A549 (cell line): ENCODE measurements around the gene SUCNR1. TPM values are rescaled to one million over a fixed set of nuclear protein-coding genes. Genes with fewer than 3 reads are reported as not detected.

Source experiments
- ATAC-seq, 2 experiments: fragments of 200-7000 bp in 1 of 2; fragments of >200 bp in 1 of 2; cut with Nextera tagmentation in 1 of 2; cut with Tn5 transposase in 1 of 2; 3 replicates each; pipeline versions ENCODE4 v1.8.0 to v1.9.1; 2018 to 2020; ENCODE audit warnings: mild to moderate bottlenecking in 1 of 2, moderate library complexity in 1 of 2
- CTCF ChIA-PET: fragments of 300-600 bp; sonication (Branson Sonifier 250); formaldehyde crosslinking; extraction: SDS; loops from one replicate; lab custom pipeline; 2021; ENCODE audit warnings: antibody characterized with exemption, inconsistent platforms; lab: Yijun Ruan, JAX
- POLR2A ChIA-PET: fragments of 350-600 bp; formaldehyde crosslinking; extraction: SDS; loops from one replicate; lab custom pipeline; 2021; ENCODE audit warnings: antibody characterized with exemption, inconsistent platforms; lab: Yijun Ruan, JAX
- DNase-seq, 2 experiments: peaks; one replicate each; pipeline versions ENCODE4 v3.0.0 to v3.0.0-alpha.2; 2011 to 2016; ENCODE audit warnings: low read depth in 1 of 2, low spot score in 1 of 2
- FAIRE-seq: peaks from 2 replicates; lab custom pipeline; 2011; peaks lifted over from hg19 to GRCh38; lab: Jason Lieb, UNC
- H3K27ac ChIP-seq, 2 experiments: fragments of >200 bp; sonication (Bioruptor Twin); formaldehyde crosslinking; 3 replicates each; pipeline ENCODE4 v1.5.1; 2016 to 2017
- H3K4me1 ChIP-seq: fragments of >200 bp; sonication (Bioruptor Twin); formaldehyde crosslinking; 3 replicates; pipeline ENCODE4 v1.6.1; 2016
- H3K4me2 ChIP-seq: fragments of >200 bp; sonication (Bioruptor Twin); formaldehyde crosslinking; 3 replicates; pipeline ENCODE4 v1.6.1; 2016
- H3K4me3 ChIP-seq: fragments of >200 bp; sonication (Bioruptor Twin); formaldehyde crosslinking; 3 replicates; pipeline ENCODE4 v1.5.1; 2016
- H3K9me3 ChIP-seq: fragments of >200 bp; sonication (Bioruptor Twin); formaldehyde crosslinking; 3 replicates; pipeline ENCODE4 v1.6.1; 2016
- BHLHE40 ChIP-seq: IDR thresholded peaks from 2 replicates; pipeline ENCODE4 v1.6.1; 2012; ENCODE audit warnings: low read depth, low read length, inconsistent platforms
- CBX8 ChIP-seq: fragments of 200-600 bp; sonication (generic); IDR thresholded peaks from 2 replicates; pipeline ENCODE4 v1.6.1; 2016
- CHD2 ChIP-seq: fragments of 150-350 bp; IDR thresholded peaks from 2 replicates; pipeline ENCODE4 v1.6.1; 2014; ENCODE audit warnings: low read length; ENCODE audit not compliant: partially characterized antibody
- EP300 ChIP-seq, 2 experiments: fragments of >200 bp; sonication (Bioruptor Twin); formaldehyde crosslinking; IDR thresholded peaks; 2 replicates in 1 of 2; 3 replicates in 1 of 2; pipeline ENCODE4 v1.6.1; 2016 to 2017
- FOSB ChIP-seq: fragments of 250-450 bp; sonication (Bioruptor Pico); IDR thresholded peaks from 2 replicates; pipeline ENCODE4 v1.5.0; 2020; ENCODE audit warnings: mild to moderate bottlenecking, moderate library complexity
- FOSL2 ChIP-seq, 2 experiments: fragments of 450-650 bp in 1 of 2; fragments of >200 bp in 1 of 2; sonication (Bioruptor Twin) in 1 of 2; formaldehyde crosslinking; IDR thresholded peaks; 2 replicates each; pipeline versions ENCODE4 v1.5.0 to v1.6.1; 2016 to 2020; ENCODE audit warnings: mild to moderate bottlenecking in 1 of 2, moderate library complexity in 1 of 2
- FOXS1 ChIP-seq: fragments of 250-450 bp; sonication (Bioruptor Pico); IDR thresholded peaks from 2 replicates; pipeline ENCODE4 v1.5.0; 2020; ENCODE audit warnings: mild to moderate bottlenecking, moderate library complexity
- HDAC2 ChIP-seq: fragments of 200-600 bp; sonication (generic); IDR thresholded peaks from 2 replicates; pipeline ENCODE4 v1.6.1; 2016
- HEYL ChIP-seq: fragments of 250-450 bp; sonication (Bioruptor Pico); IDR thresholded peaks from 2 replicates; pipeline ENCODE4 v1.8.0; 2021; ENCODE audit warnings: mild to moderate bottlenecking, moderate library complexity
- HOXA7 ChIP-seq: fragments of 250-450 bp; sonication (Bioruptor Pico); IDR thresholded peaks from 2 replicates; pipeline ENCODE4 v1.5.0; 2020; ENCODE audit warnings: mild to moderate bottlenecking, moderate library complexity
- JUNB ChIP-seq: fragments of >200 bp; sonication (Bioruptor Twin); formaldehyde crosslinking; IDR thresholded peaks from 2 replicates; pipeline ENCODE4 v1.6.1; 2016
- KDM1A ChIP-seq: fragments of 200-600 bp; sonication (generic); IDR thresholded peaks from 2 replicates; pipeline ENCODE4 v1.6.1; 2016; ENCODE audit warnings: low read depth, mild to moderate bottlenecking
- NR3C1 ChIP-seq: fragments of >200 bp; sonication (Bioruptor Twin); formaldehyde crosslinking; IDR thresholded peaks from 3 replicates; pipeline ENCODE4 v1.6.1; 2017
- PHF8 ChIP-seq: fragments of 200-600 bp; sonication (generic); IDR thresholded peaks from 2 replicates; pipeline ENCODE4 v1.6.1; 2016; ENCODE audit warnings: low read depth, mild to moderate bottlenecking, antibody characterized with exemption, moderate library complexity, borderline replicate concordance
- POLR2AphosphoS2 ChIP-seq: conservative IDR thresholded peaks from 2 replicates; pipeline ENCODE4 v1.6.1; 2012; ENCODE audit warnings: low read length, improper control_type of control experiment, inconsistent platforms
- RCOR1 ChIP-seq: fragments of 150-350 bp; IDR thresholded peaks from 2 replicates; pipeline ENCODE4 v1.6.1; 2014; ENCODE audit warnings: antibody characterized with exemption, low read length, low read depth
- RFX5 ChIP-seq: fragments of 450-650 bp; IDR thresholded peaks from 2 replicates; pipeline ENCODE4 v1.7.1; 2014; ENCODE audit warnings: antibody characterized with exemption, mild to moderate bottlenecking, moderate library complexity
- RNF2 ChIP-seq: fragments of 200-600 bp; sonication (generic); IDR thresholded peaks from 2 replicates; pipeline ENCODE4 v1.6.1; 2016; ENCODE audit warnings: low read depth, mild to moderate bottlenecking, antibody characterized with exemption, moderate library complexity, borderline replicate concordance
- TFCP2L1 ChIP-seq: fragments of 250-450 bp; sonication (Bioruptor Pico); IDR thresholded peaks from 2 replicates; pipeline ENCODE4 v1.5.0; 2021; ENCODE audit warnings: mild to moderate bottlenecking
- TP53 ChIP-seq: fragments of 250-450 bp; sonication (Bioruptor Pico); IDR thresholded peaks from 2 replicates; pipeline ENCODE4 v1.5.0; 2021; ENCODE audit warnings: mild to moderate bottlenecking, moderate library complexity
- ZC3H11A ChIP-seq: fragments of 450-650 bp; IDR thresholded peaks from 2 replicates; pipeline ENCODE4 v1.6.1; 2014; ENCODE audit warnings: antibody characterized with exemption, mild to moderate bottlenecking
- ZFP36 ChIP-seq: fragments of 450-650 bp; IDR thresholded peaks from 2 replicates; pipeline ENCODE4 v1.6.1; 2014; ENCODE audit warnings: borderline replicate concordance; ENCODE audit not compliant: partially characterized antibody
- ZNF302 ChIP-seq: fragments of 250-450 bp; sonication (Bioruptor Pico); IDR thresholded peaks from 2 replicates; pipeline ENCODE4 v1.9.0; 2021; ENCODE audit warnings: inconsistent platforms, mild to moderate bottlenecking, moderate library complexity
- WGBS: methylation state at CpG from one replicate; pipeline ENCODE4 v1.1.6; 2017; ENCODE audit errors: missing lambda C conversion rate; 5-methylcytosine and 5-hydroxymethylcytosine counted together
- polyA plus RNA-seq, 4 experiments: library from polyadenylated mRNA; depleted of rRNA in 3 of 4; stranded (reverse); fragments of >200 nt; fragmentation: RNase III in 1 of 4; extraction: RNeasy Plus Mini Kit Qiagen cat#74134 plus additional on column Dnase treatment in 1 of 4; gene quantifications; 2 replicates in 3 of 4; 3 replicates in 1 of 4; pipeline ENCODE4 v1.2.3, GENCODE V29; 2011 to 2017
- TF ChIP-seq, protein P1 (sequence below): fragments of 250-450 bp; sonication (Bioruptor Pico); IDR thresholded peaks from 2 replicates; pipeline ENCODE4 v1.5.0; 2020; ENCODE audit warnings: low read depth, mild to moderate bottlenecking, moderate library complexity
- TF ChIP-seq, protein P2 (sequence below): fragments of 450-650 bp; IDR thresholded peaks from 2 replicates; pipeline ENCODE4 v1.6.1; 2014; ENCODE audit warnings: antibody characterized with exemption
- TF ChIP-seq, protein P3 (sequence below): IDR thresholded peaks from 2 replicates; pipeline ENCODE4 v1.6.1; 2012; ENCODE audit warnings: low read depth, borderline replicate concordance
- TF ChIP-seq, protein P4 (sequence below): IDR thresholded peaks from 2 replicates; pipeline ENCODE4 v1.6.1; 2012
- TF ChIP-seq, protein P5 (sequence below): fragments of 250-450 bp; sonication (Bioruptor Pico); IDR thresholded peaks from 2 replicates; pipeline ENCODE4 v1.5.0; 2021; ENCODE audit warnings: mild to moderate bottlenecking, moderate library complexity, borderline replicate concordance

Gene SUCNR1
- polyA plus RNA-seq, 2 of the 4 experiments (the other 2 are of a cell fraction) = 0.27 to 1.4 TPM

GRCh38 chr3:151891721-151892120 lies 18.3 kb downstream of the SUCNR1 start:
- ChIA-PET CTCF (interaction anchor here (1.0 to 1.6 kb wide), 2 partner anchors 14 to 453 kb away, joined by 4 to 6 read pairs; no protein-coding TSS in a partner anchor), POLR2A (no interaction called here)
- H3K4me2 ChIP-seq = no peak overlapping the region
- peaks cover 28% of the 10 kb centered on the region for H3K4me1 ChIP-seq
- no peak for FAIRE-seq
- H3K9me3 ChIP-seq = no peaks in the 10 kb centered on the region
- TF ChIP-seq ZNF302 (CRISPR knock-in tag) (no peak), NR3C1 (no peak), JUNB (no peak), ZFP36 (no peak), RFX5 (no peak), KDM1A (no peak), RNF2 (no peak), TP53 (CRISPR knock-in tag) (no peak), FOXS1 (CRISPR knock-in tag) (no peak), FOSL2 (IDR thresholded peaks at IDR 0.05) (no peak), FOSL2 (CRISPR knock-in tag; IDR thresholded peaks at IDR 0.05) (no peak), CHD2 (no peak)
- TF ChIP-seq, protein P1, sequence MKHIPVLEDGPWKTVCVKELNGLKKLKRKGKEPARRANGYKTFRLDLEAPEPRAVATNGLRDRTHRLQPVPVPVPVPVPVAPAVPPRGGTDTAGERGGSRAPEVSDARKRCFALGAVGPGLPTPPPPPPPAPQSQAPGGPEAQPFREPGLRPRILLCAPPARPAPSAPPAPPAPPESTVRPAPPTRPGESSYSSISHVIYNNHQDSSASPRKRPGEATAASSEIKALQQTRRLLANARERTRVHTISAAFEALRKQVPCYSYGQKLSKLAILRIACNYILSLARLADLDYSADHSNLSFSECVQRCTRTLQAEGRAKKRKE (CRISPR knock-in tag) = no peak
- no peak overlapping the region for H3K4me3 ChIP-seq
- 87% methylated on average over 5 of the region's 5 CpGs for WGBS
- no peak for DNase-seq
- H3K27ac ChIP-seq = no peak overlapping the region; a peak in 1 of 6 replicates
- no peak for ATAC-seq

GRCh38 chr3:151894219-151894618 lies 20.8 kb downstream of the SUCNR1 start:
- Histone ChIP-seq H3K9me3 (no peaks in the 10 kb centered on the region), H3K4me1 (peaks cover 33% of the 10 kb centered on the region), H3K4me2 (no peak overlapping the region), H3K4me3 (no peak overlapping the region)
- POLR2A ChIA-PET = no interaction called here
- CTCF ChIA-PET = no interaction called here
- DNase-seq = no peak
- no peak for ATAC-seq
- TF ChIP-seq, protein P2, sequence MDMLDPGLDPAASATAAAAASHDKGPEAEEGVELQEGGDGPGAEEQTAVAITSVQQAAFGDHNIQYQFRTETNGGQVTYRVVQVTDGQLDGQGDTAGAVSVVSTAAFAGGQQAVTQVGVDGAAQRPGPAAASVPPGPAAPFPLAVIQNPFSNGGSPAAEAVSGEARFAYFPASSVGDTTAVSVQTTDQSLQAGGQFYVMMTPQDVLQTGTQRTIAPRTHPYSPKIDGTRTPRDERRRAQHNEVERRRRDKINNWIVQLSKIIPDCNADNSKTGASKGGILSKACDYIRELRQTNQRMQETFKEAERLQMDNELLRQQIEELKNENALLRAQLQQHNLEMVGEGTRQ = no peak
- TF ChIP-seq CBX8 = no peak
- no peak for TF ChIP-seq RCOR1
- TF ChIP-seq HEYL (CRISPR knock-in tag) = no peak
- TF ChIP-seq TP53 (CRISPR knock-in tag) = no peak
- no peak for TF ChIP-seq PHF8
- no peak for TF ChIP-seq ZC3H11A
- TF ChIP-seq POLR2AphosphoS2 = no peak
- TF ChIP-seq ZNF302 (CRISPR knock-in tag) = no peak
- TF ChIP-seq FOSL2 (IDR thresholded peaks at IDR 0.05) = no peak
- TF ChIP-seq FOSL2 (CRISPR knock-in tag; IDR thresholded peaks at IDR 0.05) = no peak
- no peak for TF ChIP-seq TFCP2L1 (CRISPR knock-in tag)
- TF ChIP-seq HOXA7 (CRISPR knock-in tag) = no peak
- TF ChIP-seq, all 56 proteins: peak for 0
- no peak for FAIRE-seq
- no peak overlapping the region for H3K27ac ChIP-seq

- no peaks in the 10 kb centered on the region for H3K9me3 ChIP-seq
- H3K27ac ChIP-seq = peak overlapping the region; percentile 5 to 39; a peak in 2 of 6 replicates
- ChIA-PET POLR2A (no interaction called here), CTCF (interaction anchor here (0.6 kb wide), 1 partner anchor 415 kb away, joined by 4 read pairs; no protein-coding TSS in a partner anchor)
- ATAC-seq = no peak
- no peak for DNase-seq
- peaks cover 28% of the 10 kb centered on the region for H3K4me1 ChIP-seq
- no peak for FAIRE-seq
- no peak overlapping the region for H3K4me3 ChIP-seq
- WGBS = 89% methylated on average over 4 of the region's 4 CpGs
- H3K4me2 ChIP-seq = peak overlapping the region; percentile 43
- TF ChIP-seq BHLHE40 (no peak), RNF2 (no peak), TFCP2L1 (CRISPR knock-in tag) (no peak), JUNB (no peak), HOXA7 (CRISPR knock-in tag) (no peak), ZFP36 (no peak), HDAC2 (no peak), NR3C1 (no peak), CHD2 (no peak), FOSB (CRISPR knock-in tag) (no peak), CBX8 (no peak), EP300 (IDR thresholded peaks at IDR 0.05) (no peak), RFX5 (no peak)
- TF ChIP-seq, protein P3, sequence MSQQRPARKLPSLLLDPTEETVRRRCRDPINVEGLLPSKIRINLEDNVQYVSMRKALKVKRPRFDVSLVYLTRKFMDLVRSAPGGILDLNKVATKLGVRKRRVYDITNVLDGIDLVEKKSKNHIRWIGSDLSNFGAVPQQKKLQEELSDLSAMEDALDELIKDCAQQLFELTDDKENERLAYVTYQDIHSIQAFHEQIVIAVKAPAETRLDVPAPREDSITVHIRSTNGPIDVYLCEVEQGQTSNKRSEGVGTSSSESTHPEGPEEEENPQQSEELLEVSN = no peak
- TF ChIP-seq, protein P4, sequence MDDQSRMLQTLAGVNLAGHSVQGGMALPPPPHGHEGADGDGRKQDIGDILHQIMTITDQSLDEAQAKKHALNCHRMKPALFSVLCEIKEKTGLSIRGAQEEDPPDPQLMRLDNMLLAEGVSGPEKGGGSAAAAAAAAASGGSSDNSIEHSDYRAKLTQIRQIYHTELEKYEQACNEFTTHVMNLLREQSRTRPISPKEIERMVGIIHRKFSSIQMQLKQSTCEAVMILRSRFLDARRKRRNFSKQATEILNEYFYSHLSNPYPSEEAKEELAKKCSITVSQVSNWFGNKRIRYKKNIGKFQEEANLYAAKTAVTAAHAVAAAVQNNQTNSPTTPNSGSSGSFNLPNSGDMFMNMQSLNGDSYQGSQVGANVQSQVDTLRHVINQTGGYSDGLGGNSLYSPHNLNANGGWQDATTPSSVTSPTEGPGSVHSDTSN = no peak
- TF ChIP-seq, protein P5, sequence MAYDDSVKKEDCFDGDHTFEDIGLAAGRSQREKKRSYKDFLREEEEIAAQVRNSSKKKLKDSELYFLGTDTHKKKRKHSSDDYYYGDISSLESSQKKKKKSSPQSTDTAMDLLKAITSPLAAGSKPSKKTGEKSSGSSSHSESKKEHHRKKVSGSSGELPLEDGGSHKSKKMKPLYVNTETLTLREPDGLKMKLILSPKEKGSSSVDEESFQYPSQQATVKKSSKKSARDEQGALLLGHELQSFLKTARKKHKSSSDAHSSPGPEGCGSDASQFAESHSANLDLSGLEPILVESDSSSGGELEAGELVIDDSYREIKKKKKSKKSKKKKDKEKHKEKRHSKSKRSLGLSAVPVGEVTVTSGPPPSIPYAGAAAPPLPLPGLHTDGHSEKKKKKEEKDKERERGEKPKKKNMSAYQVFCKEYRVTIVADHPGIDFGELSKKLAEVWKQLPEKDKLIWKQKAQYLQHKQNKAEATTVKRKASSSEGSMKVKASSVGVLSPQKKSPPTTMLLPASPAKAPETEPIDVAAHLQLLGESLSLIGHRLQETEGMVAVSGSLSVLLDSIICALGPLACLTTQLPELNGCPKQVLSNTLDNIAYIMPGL (CRISPR knock-in tag) = no peak
These were observed 22.2 kb downstream of the SUCNR1 start for GRCh38 chr3:151895478-151896241.
